ENCODE data around the gene TLR8.
"Not testable (repeated sequence)": the region's sequence is repeated elsewhere in the genome, so short reads cannot be mapped to it uniquely, and the experiment has no call there.

TLR8 gene

GRCh38 chrX:12958461-12958860 lies 52.0 kb downstream of the TLR8 start:
- H4K20me1 ChIP-seq (ENCODE audit: insufficient read depth, low read length) = no peaks in the 10 kb centered on the region
- no peak overlapping the region for H2AFZ ChIP-seq (ENCODE audit: low read depth, low read length)
- peaks cover 18% of the 10 kb centered on the region for H3K79me2 ChIP-seq (ENCODE audit: low read length)
- H3K4me1 ChIP-seq (ENCODE audit: low read length) = peaks cover 61% of the 10 kb centered on the region
- peaks cover 3% of the 10 kb centered on the region; the same call in 1 of the 2 replicates for H3K9me3 ChIP-seq (ENCODE audit: insufficient read depth, low read length)
- no peak overlapping the region for H3K4me2 ChIP-seq (ENCODE audit: low read length)
- no peaks in the 10 kb centered on the region for H3K27me3 ChIP-seq (ENCODE audit: low read depth, low read length)
- H3K27ac ChIP-seq (ENCODE audit: low read length) = peak overlapping the region; percentile 99; the same call in 1 of the 2 replicates
- TF ChIP-seq CTCF (IDR thresholded peaks at IDR 0.05; ENCODE audit: low read depth, low read length) (no peak), EZH2phosphoT487 (IDR thresholded peaks at IDR 0.05; ENCODE audit: low read depth) (no peak)
- no peak overlapping the region for H3K4me3 ChIP-seq (ENCODE audit: low read length)
- H3K36me3 ChIP-seq (replicated peaks; ENCODE audit: low read depth, low read length) = no peaks in the 10 kb centered on the region
- no peak overlapping the region for H3K9ac ChIP-seq (ENCODE audit: low read length)

GRCh38 chrX:12961196-12961718 lies 54.8 kb downstream of the TLR8 start:
- Histone ChIP-seq H3K36me3 (replicated peaks; ENCODE audit: low read depth, low read length) (no peaks in the 10 kb centered on the region), H3K9ac (ENCODE audit: low read length) (no peak overlapping the region), H3K4me1 (ENCODE audit: low read length) (peaks cover 47% of the 10 kb centered on the region), H3K9me3 (ENCODE audit: insufficient read depth, low read length) (peaks cover 3% of the 10 kb centered on the region; the same call in 1 of the 2 replicates), H3K27me3 (ENCODE audit: low read depth, low read length) (no peaks in the 10 kb centered on the region), H3K79me2 (ENCODE audit: low read length) (no peaks in the 10 kb centered on the region), H3K4me2 (ENCODE audit: low read length) (no peak overlapping the region), H3K27ac (ENCODE audit: low read length) (peak overlapping the region; percentile 15; the same call in 1 of the 2 replicates), H4K20me1 (ENCODE audit: insufficient read depth, low read length) (no peaks in the 10 kb centered on the region), H3K4me3 (ENCODE audit: low read length) (no peak overlapping the region), H2AFZ (ENCODE audit: low read depth, low read length) (no peak overlapping the region)
- peak; percentile 16; the same call in 1 of the 2 replicates for TF ChIP-seq CTCF (IDR thresholded peaks at IDR 0.05; ENCODE audit: low read depth, low read length)
- TF ChIP-seq EZH2phosphoT487 (IDR thresholded peaks at IDR 0.05; ENCODE audit: low read depth) = no peak

GRCh38 chrX:12962041-12962504 lies 55.7 kb downstream of the TLR8 start:
- peaks cover 48% of the 10 kb centered on the region for H3K4me1 ChIP-seq (ENCODE audit: low read length)
- peak overlapping the region; percentile 15; the same call in 1 of the 2 replicates for H3K27ac ChIP-seq (ENCODE audit: low read length)
- H3K27me3 ChIP-seq (ENCODE audit: low read depth, low read length) = no peaks in the 10 kb centered on the region
- H3K79me2 ChIP-seq (ENCODE audit: low read length) = no peaks in the 10 kb centered on the region
- no peaks in the 10 kb centered on the region for H3K36me3 ChIP-seq (replicated peaks; ENCODE audit: low read depth, low read length)
- TF ChIP-seq EZH2phosphoT487 (IDR thresholded peaks at IDR 0.05; ENCODE audit: low read depth) (no peak), CTCF (IDR thresholded peaks at IDR 0.05; ENCODE audit: low read depth, low read length) (no peak)
- no peak overlapping the region for H3K4me2 ChIP-seq (ENCODE audit: low read length)
- peaks cover 3% of the 10 kb centered on the region; the same call in 1 of the 2 replicates for H3K9me3 ChIP-seq (ENCODE audit: insufficient read depth, low read length)
- H3K4me3 ChIP-seq (ENCODE audit: low read length) = no peak overlapping the region
- no peaks in the 10 kb centered on the region for H4K20me1 ChIP-seq (ENCODE audit: insufficient read depth, low read length)
- no peak overlapping the region for H2AFZ ChIP-seq (ENCODE audit: low read depth, low read length)
- no peak overlapping the region for H3K9ac ChIP-seq (ENCODE audit: low read length)

GRCh38 chrX:12963210-12963850 lies 56.9 kb downstream of the TLR8 start:
- H3K27ac ChIP-seq (ENCODE audit: low read length); H3K4me3 ChIP-seq (ENCODE audit: low read length); H3K36me3 ChIP-seq (replicated peaks; ENCODE audit: low read depth, low read length); H2AFZ ChIP-seq (ENCODE audit: low read depth, low read length); H3K9ac ChIP-seq (ENCODE audit: low read length); H3K9me3 ChIP-seq (ENCODE audit: insufficient read depth, low read length); H3K4me2 ChIP-seq (ENCODE audit: low read length); H3K79me2 ChIP-seq (ENCODE audit: low read length); H3K27me3 ChIP-seq (ENCODE audit: low read depth, low read length); H4K20me1 ChIP-seq (ENCODE audit: insufficient read depth, low read length): not testable (repeated sequence)
- peaks cover 49% of the 10 kb centered on the region for H3K4me1 ChIP-seq (ENCODE audit: low read length)

Measured in OCI-LY3 (cell line).